Measurements from ENCODE around the gene HLA-DOA. TPM values are rescaled to one million over a fixed set of nuclear protein-coding genes. Genes with fewer than 3 reads are reported as not detected.

The HLA-DOA gene
- total and polyA plus RNA-seq, 10 of the 15 experiments (the other 5 are each of a cell fraction or from before 2014, with no cell fraction given): 8.8 to 108 (median 58.3) TPM

DNA sequence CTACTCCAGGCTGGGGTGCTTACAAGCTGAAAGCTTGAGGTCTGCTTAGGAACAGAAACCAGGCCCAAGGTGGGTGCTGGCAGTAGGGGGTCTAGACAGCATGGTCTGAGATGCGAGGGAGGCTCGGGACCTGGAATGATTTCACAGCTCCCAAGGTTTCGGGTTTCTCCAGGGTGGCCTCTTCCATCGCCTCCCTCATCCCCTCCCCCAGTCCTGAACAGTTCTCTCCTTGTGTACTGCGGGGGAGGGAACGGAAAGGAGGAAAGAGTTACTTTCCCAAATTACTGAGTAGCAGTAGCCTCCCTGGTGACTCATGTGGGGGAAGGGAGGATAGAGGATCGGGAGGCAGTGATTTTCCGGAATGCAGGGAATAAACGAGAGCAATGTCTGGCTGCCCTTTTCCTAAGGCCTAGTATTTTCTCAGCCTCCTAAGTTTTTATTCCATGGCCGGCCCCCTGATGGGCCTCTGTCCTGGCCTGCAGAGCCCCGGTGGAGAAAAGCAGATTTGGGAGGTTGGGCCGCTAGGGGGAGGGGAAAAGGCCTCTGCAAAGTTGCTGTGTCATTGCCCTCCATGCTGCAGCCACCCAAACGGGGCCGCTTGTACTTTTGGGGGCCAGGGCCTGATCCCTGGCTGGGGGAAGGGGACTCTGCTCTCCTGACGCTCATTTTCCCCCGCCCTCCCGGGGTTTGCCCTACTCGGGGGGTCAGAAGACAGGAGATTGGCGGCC is 39.5 kb downstream of the HLA-DOA start (continued):
- TF ChIP-seq, protein P1, sequence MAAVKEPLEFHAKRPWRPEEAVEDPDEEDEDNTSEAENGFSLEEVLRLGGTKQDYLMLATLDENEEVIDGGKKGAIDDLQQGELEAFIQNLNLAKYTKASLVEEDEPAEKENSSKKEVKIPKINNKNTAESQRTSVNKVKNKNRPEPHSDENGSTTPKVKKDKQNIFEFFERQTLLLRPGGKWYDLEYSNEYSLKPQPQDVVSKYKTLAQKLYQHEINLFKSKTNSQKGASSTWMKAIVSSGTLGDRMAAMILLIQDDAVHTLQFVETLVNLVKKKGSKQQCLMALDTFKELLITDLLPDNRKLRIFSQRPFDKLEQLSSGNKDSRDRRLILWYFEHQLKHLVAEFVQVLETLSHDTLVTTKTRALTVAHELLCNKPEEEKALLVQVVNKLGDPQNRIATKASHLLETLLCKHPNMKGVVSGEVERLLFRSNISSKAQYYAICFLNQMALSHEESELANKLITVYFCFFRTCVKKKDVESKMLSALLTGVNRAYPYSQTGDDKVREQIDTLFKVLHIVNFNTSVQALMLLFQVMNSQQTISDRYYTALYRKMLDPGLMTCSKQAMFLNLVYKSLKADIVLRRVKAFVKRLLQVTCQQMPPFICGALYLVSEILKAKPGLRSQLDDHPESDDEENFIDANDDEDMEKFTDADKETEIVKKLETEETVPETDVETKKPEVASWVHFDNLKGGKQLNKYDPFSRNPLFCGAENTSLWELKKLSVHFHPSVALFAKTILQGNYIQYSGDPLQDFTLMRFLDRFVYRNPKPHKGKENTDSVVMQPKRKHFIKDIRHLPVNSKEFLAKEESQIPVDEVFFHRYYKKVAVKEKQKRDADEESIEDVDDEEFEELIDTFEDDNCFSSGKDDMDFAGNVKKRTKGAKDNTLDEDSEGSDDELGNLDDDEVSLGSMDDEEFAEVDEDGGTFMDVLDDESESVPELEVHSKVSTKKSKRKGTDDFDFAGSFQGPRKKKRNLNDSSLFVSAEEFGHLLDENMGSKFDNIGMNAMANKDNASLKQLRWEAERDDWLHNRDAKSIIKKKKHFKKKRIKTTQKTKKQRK (IDR thresholded peaks at IDR 0.05; ENCODE audit: low read depth, low read length): no peak
- TF ChIP-seq STAT3 (IDR thresholded peaks at IDR 0.05; ENCODE audit: low read depth, low read length): no peak
- TF ChIP-seq, protein P2, sequence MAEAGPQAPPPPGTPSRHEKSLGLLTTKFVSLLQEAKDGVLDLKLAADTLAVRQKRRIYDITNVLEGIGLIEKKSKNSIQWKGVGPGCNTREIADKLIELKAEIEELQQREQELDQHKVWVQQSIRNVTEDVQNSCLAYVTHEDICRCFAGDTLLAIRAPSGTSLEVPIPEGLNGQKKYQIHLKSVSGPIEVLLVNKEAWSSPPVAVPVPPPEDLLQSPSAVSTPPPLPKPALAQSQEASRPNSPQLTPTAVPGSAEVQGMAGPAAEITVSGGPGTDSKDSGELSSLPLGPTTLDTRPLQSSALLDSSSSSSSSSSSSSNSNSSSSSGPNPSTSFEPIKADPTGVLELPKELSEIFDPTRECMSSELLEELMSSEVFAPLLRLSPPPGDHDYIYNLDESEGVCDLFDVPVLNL (IDR thresholded peaks at IDR 0.05; ENCODE audit: low read depth, low read length): no peak
- TF ChIP-seq, protein P3, sequence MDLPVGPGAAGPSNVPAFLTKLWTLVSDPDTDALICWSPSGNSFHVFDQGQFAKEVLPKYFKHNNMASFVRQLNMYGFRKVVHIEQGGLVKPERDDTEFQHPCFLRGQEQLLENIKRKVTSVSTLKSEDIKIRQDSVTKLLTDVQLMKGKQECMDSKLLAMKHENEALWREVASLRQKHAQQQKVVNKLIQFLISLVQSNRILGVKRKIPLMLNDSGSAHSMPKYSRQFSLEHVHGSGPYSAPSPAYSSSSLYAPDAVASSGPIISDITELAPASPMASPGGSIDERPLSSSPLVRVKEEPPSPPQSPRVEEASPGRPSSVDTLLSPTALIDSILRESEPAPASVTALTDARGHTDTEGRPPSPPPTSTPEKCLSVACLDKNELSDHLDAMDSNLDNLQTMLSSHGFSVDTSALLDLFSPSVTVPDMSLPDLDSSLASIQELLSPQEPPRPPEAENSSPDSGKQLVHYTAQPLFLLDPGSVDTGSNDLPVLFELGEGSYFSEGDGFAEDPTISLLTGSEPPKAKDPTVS (IDR thresholded peaks at IDR 0.05; ENCODE audit: low read depth, low read length): no peak
- TF ChIP-seq RELA (IDR thresholded peaks at IDR 0.05; ENCODE audit: borderline replicate concordance, partially characterized antibody): no peak
- TF ChIP-seq NFXL1 (IDR thresholded peaks at IDR 0.05; ENCODE audit: borderline replicate concordance): no peak
- TF ChIP-seq GATAD2B (conservative IDR thresholded peaks at IDR 0.05; ENCODE audit: low read depth): no peak
- no peak for TF ChIP-seq BMI1 (IDR thresholded peaks at IDR 0.05; ENCODE audit: borderline replicate concordance)
- TF ChIP-seq, protein P4, sequence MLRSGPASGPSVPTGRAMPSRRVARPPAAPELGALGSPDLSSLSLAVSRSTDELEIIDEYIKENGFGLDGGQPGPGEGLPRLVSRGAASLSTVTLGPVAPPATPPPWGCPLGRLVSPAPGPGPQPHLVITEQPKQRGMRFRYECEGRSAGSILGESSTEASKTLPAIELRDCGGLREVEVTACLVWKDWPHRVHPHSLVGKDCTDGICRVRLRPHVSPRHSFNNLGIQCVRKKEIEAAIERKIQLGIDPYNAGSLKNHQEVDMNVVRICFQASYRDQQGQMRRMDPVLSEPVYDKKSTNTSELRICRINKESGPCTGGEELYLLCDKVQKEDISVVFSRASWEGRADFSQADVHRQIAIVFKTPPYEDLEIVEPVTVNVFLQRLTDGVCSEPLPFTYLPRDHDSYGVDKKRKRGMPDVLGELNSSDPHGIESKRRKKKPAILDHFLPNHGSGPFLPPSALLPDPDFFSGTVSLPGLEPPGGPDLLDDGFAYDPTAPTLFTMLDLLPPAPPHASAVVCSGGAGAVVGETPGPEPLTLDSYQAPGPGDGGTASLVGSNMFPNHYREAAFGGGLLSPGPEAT (IDR thresholded peaks at IDR 0.05; ENCODE audit: low read depth): 0 out of 2 replicates have a peak, but pooled peaks have one; percentile 74
- TF ChIP-seq NR2F1 (conservative IDR thresholded peaks at IDR 0.05): peak; percentile 50; the same call in 1 of the 2 replicates
- TF ChIP-seq FOXM1 (IDR thresholded peaks at IDR 0.05; ENCODE audit: low read depth, low read length): no peak
- TF ChIP-seq, protein P5, sequence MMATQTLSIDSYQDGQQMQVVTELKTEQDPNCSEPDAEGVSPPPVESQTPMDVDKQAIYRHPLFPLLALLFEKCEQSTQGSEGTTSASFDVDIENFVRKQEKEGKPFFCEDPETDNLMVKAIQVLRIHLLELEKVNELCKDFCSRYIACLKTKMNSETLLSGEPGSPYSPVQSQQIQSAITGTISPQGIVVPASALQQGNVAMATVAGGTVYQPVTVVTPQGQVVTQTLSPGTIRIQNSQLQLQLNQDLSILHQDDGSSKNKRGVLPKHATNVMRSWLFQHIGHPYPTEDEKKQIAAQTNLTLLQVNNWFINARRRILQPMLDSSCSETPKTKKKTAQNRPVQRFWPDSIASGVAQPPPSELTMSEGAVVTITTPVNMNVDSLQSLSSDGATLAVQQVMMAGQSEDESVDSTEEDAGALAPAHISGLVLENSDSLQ (IDR thresholded peaks at IDR 0.05): 0 out of 2 replicates have a peak, but pooled peaks have one; percentile 47
- peak; percentile 92 for TF ChIP-seq BACH1 (IDR thresholded peaks at IDR 0.05; ENCODE audit: borderline replicate concordance)
- no peak for TF ChIP-seq BCL11A (IDR thresholded peaks at IDR 0.05; ENCODE audit: low read depth, low read length)
- TF ChIP-seq EZH2 (IDR thresholded peaks at IDR 0.05; ENCODE audit: borderline replicate concordance, control insufficient read depth, low read depth, low read length): no peak
- TF ChIP-seq FOXK2 (IDR thresholded peaks at IDR 0.05): no peak
- TF ChIP-seq ASH2L (IDR thresholded peaks at IDR 0.05; ENCODE audit: borderline replicate concordance, low read depth): no peak
- TF ChIP-seq, protein P6, sequence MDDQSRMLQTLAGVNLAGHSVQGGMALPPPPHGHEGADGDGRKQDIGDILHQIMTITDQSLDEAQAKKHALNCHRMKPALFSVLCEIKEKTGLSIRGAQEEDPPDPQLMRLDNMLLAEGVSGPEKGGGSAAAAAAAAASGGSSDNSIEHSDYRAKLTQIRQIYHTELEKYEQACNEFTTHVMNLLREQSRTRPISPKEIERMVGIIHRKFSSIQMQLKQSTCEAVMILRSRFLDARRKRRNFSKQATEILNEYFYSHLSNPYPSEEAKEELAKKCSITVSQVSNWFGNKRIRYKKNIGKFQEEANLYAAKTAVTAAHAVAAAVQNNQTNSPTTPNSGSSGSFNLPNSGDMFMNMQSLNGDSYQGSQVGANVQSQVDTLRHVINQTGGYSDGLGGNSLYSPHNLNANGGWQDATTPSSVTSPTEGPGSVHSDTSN (IDR thresholded peaks at IDR 0.05; ENCODE audit: insufficient replicate concordance, low read depth, low read length): no peak
- TF ChIP-seq RB1 (IDR thresholded peaks at IDR 0.05; ENCODE audit: borderline replicate concordance): 0 out of 2 replicates have a peak, but pooled peaks have one; percentile 41
- TF ChIP-seq CBX3 (IDR thresholded peaks at IDR 0.05; ENCODE audit: borderline replicate concordance, low read depth): no peak
